Fibroblast of pulmonary artery (primary cell): ENCODE results near the gene SCNN1A.

ENCODE experiments used
- DNase-seq: peaks from one replicate; pipeline ENCODE4 v3.0.0-alpha.2; 2010; ENCODE audit warnings: low read depth
- H3K4me3 ChIP-seq: replicated peaks from 2 replicates; pipeline ENCODE4 v1.5.1; 2011; ENCODE audit warnings: low read depth, mild to moderate bottlenecking, control low read depth, low read length, moderate library complexity
- CTCF ChIP-seq: IDR thresholded peaks from 2 replicates; pipeline ENCODE4 v1.5.1; 2011; ENCODE audit warnings: mild to moderate bottlenecking, control low read depth, low read length, inconsistent platforms; ENCODE audit errors: missing control alignments

The SCNN1A gene

GRCh38 chr12:6407236-6407954 lies 32.0 kb upstream of the SCNN1A start:
- TF ChIP-seq CTCF = no peak
- no peak overlapping the region for H3K4me3 ChIP-seq
- DNase-seq = no peak

- no peak for DNase-seq
- TF ChIP-seq CTCF = no peak
- H3K4me3 ChIP-seq = no peak overlapping the region
Observed at GRCh38 chr12:6405963-6406362, 30.6 kb upstream of the SCNN1A start.

GRCh38 chr12:6404390-6404789 lies 29.0 kb upstream of the SCNN1A start:
- no peak for DNase-seq
- no peak overlapping the region for H3K4me3 ChIP-seq
- no peak for TF ChIP-seq CTCF

- no peak for TF ChIP-seq CTCF
- DNase-seq = no peak
- no peak overlapping the region for H3K4me3 ChIP-seq
Observed at GRCh38 chr12:6399884-6400644, 24.7 kb upstream of the SCNN1A start.

GRCh38 chr12:6396031-6396430 lies 20.7 kb upstream of the SCNN1A start:
- H3K4me3 ChIP-seq = no peak overlapping the region
- no peak for TF ChIP-seq CTCF
- no peak for DNase-seq

GRCh38 chr12:6394398-6394797 lies 19.0 kb upstream of the SCNN1A start:
- no peak overlapping the region for H3K4me3 ChIP-seq
- TF ChIP-seq CTCF = no peak
- DNase-seq = no peak
